Measurements from ENCODE around the gene SPEN. TPM values are rescaled to one million over a fixed set of nuclear protein-coding genes. Genes with fewer than 3 reads are reported as not detected.
A peak's percentile ranks its signal among the peaks of the same experiment; 100 is the strongest.
"Not testable (repeated sequence)": the region's sequence is repeated elsewhere in the genome, so short reads cannot be mapped to it uniquely, and the experiment has no call there.

The SPEN gene
- total RNA-seq, 4 donors from 2014 or later, result 34.6 to 49.9 (median 44.7) TPM

GRCh38 chr1:15835205-15835740, 12.2 kb upstream of the SPEN start:
- peak overlapping the region; percentile 67 to 85 (median 76) for H3K4me3 ChIP-seq
- intact Hi-C loops (cut with DNase I), result loop anchor here (2.0 to 5.0 kb wide), 2 partner anchors 14 to 142 kb away; partner anchors contain the start of gene ZBTB17
- no peak for TF ChIP-seq CTCF (IDR thresholded peaks at IDR 0.05)
- TF ChIP-seq EP300 (IDR thresholded peaks at IDR 0.05), result no peak
- no peak for TF ChIP-seq POLR2AphosphoS5 (IDR thresholded peaks at IDR 0.05)
- TF ChIP-seq POLR2A (IDR thresholded peaks at IDR 0.05; ENCODE audit: low read depth), result no peak
- H3K9me3 ChIP-seq, result no peaks in the 10 kb centered on the region
- WGBS, result 1% methylated on average over 37 of the region's 37 CpGs
- DNase-seq (ENCODE audit: extremely low spot score), result no peak
- peaks cover 0 to 3% (median 0%) of the 10 kb centered on the region in 4 donors for H3K27me3 ChIP-seq
- peak overlapping the region; percentile 95 to 100 (median 100) for H3K27ac ChIP-seq (replicated peaks in 1 of 4)
- H3K36me3 ChIP-seq, result no peaks in the 10 kb centered on the region
- H3K4me1 ChIP-seq, result peaks cover 20 to 46% (median 42%) of the 10 kb centered on the region in 4 donors

DNA sequence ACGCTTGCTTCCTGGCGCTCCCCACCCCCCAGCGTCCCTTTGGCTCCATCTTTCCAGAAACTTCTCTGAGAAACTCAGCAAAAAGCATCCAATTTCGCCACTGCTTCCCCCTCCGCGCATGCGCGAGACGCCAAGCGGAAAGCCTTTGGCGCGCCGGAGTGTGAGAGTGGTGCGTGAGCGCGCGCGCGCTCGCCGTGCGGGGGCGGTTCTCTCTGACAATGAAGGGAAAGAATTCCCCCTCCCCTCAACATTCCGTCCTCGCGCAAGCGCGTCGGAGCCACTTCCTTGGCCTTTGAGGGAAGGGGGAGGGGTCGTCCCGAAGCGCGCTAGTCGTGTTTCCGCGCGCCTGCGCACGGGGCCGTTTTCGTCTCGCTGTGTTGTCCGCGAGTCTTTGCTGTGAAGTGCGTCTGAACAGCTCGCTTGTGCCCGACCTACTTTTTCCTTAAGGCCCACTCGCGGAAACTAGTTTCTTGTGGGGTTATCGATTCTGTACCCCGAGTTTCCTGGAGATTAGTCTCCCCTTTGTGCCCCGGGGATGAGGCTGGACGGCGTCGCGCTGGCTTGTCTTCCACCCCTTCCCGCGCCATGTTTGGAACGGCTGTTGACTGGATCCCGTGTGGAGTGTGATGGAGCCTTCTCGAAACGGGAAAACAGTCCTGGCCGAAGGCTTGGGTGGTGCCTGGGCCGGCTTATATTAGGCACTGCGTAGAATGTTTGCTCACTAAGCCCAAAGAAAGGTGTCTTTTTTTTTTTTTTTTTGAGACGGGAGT, 11.6 kb upstream of the SPEN start:
- intact Hi-C loops (cut with DNase I), result loop anchor here (2.0 to 5.0 kb wide), 2 partner anchors 13 to 141 kb away; partner anchors contain the start of gene ZBTB17
- H3K4me1 ChIP-seq, result peaks cover 20 to 39% (median 37%) of the 10 kb centered on the region in 4 donors
- peak overlapping the region; percentile 95 to 100 (median 100) for H3K27ac ChIP-seq (replicated peaks in 1 of 4)
- peaks cover 0 to 3% (median 0%) of the 10 kb centered on the region in 4 donors for H3K27me3 ChIP-seq
- H3K9me3 ChIP-seq, result no peaks in the 10 kb centered on the region
- TF ChIP-seq EP300 (IDR thresholded peaks at IDR 0.05) (no peak), POLR2A (IDR thresholded peaks at IDR 0.05; ENCODE audit: low read depth) (peak; percentile 44), CTCF (IDR thresholded peaks at IDR 0.05) (no peak), POLR2AphosphoS5 (IDR thresholded peaks at IDR 0.05) (peak; percentile 98 to 100)
- DNase-seq (ENCODE audit: extremely low spot score), result peak; percentile 99
- no peaks in the 10 kb centered on the region for H3K36me3 ChIP-seq
- H3K4me3 ChIP-seq, result peak overlapping the region; percentile 67 to 85 (median 76)
- WGBS, result 5% methylated on average over 34 of the region's 66 CpGs

DNA sequence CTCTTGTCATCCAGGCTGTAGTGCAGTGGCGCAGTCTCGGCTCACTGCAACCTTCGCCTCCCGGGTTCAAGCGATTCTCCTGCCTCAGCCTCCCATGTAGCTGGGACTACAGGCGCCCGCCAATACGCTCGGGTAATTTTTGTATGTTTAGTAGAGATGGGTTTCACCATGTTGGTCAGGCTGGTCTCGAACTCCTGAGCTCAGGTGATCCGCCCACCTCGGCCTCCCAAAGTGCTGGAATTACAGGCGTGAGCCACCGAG, 11.1 kb upstream of the SPEN start:
- not testable (repeated sequence) for DNase-seq (ENCODE audit: extremely low spot score); H3K27me3 ChIP-seq; H3K36me3 ChIP-seq; H3K9me3 ChIP-seq
- Histone ChIP-seq H3K27ac (replicated peaks in 1 of 4) (peak overlapping the region; percentile 95 to 100 (median 100)), H3K4me3 (peak overlapping the region; percentile 67 to 85 (median 76)), H3K4me1 (peaks cover 20 to 34% (median 33%) of the 10 kb centered on the region in 4 donors)
- WGBS, result 81% methylated on average over 14 of the region's 14 CpGs
- intact Hi-C loops (cut with DNase I), result loop anchor here (5.0 kb wide), 1 partner anchor 141 kb away; the partner anchor contains the start of gene ZBTB17

- 70% methylated on average over 40 of the region's 62 CpGs for WGBS
- TF ChIP-seq CTCF (IDR thresholded peaks at IDR 0.05) (no peak), POLR2AphosphoS5 (IDR thresholded peaks at IDR 0.05) (no peak), POLR2A (IDR thresholded peaks at IDR 0.05; ENCODE audit: low read depth) (no peak), EP300 (IDR thresholded peaks at IDR 0.05) (no peak)
- Histone ChIP-seq H3K4me3 (peak overlapping the region; percentile 67 to 85 (median 76)), H3K36me3 (no peaks in the 10 kb centered on the region), H3K27ac (replicated peaks in 1 of 4) (peak overlapping the region; percentile 95 to 100 (median 100)), H3K4me1 (peaks cover 20 to 29% (median 27%) of the 10 kb centered on the region in 4 donors), H3K27me3 (peaks cover 0 to 3% (median 0%) of the 10 kb centered on the region in 4 donors), H3K9me3 (no peaks in the 10 kb centered on the region)
- DNase-seq (ENCODE audit: extremely low spot score), result no peak
- intact Hi-C loops (cut with DNase I), result loop anchor here (5.0 kb wide), 1 partner anchor 140 kb away; the partner anchor contains the start of gene ZBTB17
These were observed 10.5 kb upstream of the SPEN start for GRCh38 chr1:15836772-15837669.

All from esophagus muscularis mucosa (tissue), 4 donors.